Measurements from ENCODE around the gene DUSP21.
"Not testable (repeated sequence)": the region's sequence is repeated elsewhere in the genome, so short reads cannot be mapped to it uniquely, and the experiment has no call there.

The DUSP21 gene

DNA sequence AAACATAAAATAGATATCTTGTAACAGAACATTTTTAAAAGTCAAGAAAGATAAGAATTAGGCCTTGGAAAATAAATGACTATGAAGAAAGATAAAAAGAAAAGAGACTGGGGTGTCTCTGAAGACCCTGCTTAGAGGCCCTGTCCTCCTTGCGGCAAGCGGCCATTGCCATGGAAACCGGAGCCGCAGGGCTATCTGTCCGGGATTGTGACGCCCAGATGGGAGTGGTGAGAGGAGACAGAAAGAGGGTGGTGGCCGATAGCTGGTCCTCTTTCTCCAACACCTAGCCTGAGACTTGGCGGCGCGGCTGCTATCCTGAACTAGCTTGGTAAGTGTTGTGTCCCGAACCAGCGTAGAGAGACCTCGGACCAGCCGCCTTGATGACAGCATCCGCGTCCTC is at the start of gene DUSP21:
Gene DUSP21, plus strand, starts transcription at position 269 of the 400 bp plus-strand sequence. Its CDS starts 112 bp downstream, at position 381.
- H3K9me3 Mint-ChIP-seq, result no peaks in the 10 kb centered on the region
- intact Hi-C loops (cut with micrococcal nuclease), result no loop called here
- no peaks in the 10 kb centered on the region for H3K27me3 Mint-ChIP-seq
- no peak within 1 kb of the TSS for H3K4me3 Mint-ChIP-seq
- H3K4me1 Mint-ChIP-seq (ENCODE audit: low read depth), result no peaks in the 10 kb centered on the region
- H3K27ac Mint-ChIP-seq, result no peak within 1 kb of the TSS
- no peaks in the 10 kb centered on the region for H3K36me3 Mint-ChIP-seq (ENCODE audit: low read depth)

DNA sequence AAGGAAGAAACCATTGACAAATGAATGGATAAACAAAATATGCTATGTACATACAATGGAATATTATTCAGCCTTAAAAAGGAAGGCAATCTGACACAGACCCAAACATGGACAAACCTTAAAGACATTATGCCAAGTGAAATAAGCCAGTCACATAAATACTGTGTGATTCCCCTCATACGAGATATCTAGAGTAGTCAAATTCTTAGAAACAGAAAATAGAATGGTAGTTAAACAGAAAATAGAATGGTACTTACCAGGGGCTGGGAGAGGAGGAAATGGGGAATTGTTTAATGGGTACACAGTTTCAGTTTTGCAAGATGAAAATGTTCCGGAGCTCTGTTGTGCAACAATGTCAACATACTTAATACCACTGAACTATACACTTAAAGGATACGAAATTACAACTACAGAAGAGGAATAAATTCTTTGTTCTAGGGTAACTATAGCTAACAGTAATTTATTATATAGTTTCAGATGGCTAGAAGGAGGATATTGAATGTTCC is 47.8 kb upstream of the DUSP21 start:
- H3K4me3 Mint-ChIP-seq, result no peak overlapping the region
- H3K27me3 Mint-ChIP-seq, result no peaks in the 10 kb centered on the region
- no peaks in the 10 kb centered on the region for H3K9me3 Mint-ChIP-seq
- H3K4me1 Mint-ChIP-seq (ENCODE audit: low read depth), result no peaks in the 10 kb centered on the region
- no peaks in the 10 kb centered on the region for H3K36me3 Mint-ChIP-seq (ENCODE audit: low read depth)
- intact Hi-C loops (cut with micrococcal nuclease), result no loop called here
- no peak overlapping the region for H3K27ac Mint-ChIP-seq

DNA sequence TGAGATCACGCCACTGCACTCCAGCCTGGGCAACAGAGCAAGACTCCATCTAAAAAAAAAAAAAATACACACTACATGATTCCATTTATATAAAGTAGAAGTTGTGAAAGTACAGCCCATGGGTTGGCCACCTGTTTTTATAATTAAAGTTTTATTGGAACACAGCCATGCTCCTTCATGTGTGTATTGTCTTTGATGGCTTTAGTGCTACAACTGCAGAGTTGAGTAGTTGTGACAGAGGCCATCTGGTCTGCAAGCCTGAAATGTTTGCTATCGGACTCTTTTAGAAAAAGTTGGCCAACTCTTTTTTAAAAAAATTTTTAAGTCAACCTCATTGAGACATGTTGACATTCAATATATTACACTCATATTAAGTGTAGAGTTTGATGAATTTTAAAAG is 41.2 kb upstream of the DUSP21 start:
- Mint-ChIP-seq H3K27me3 (no peaks in the 10 kb centered on the region), H3K9me3 (no peaks in the 10 kb centered on the region), H3K4me1 (ENCODE audit: low read depth) (no peaks in the 10 kb centered on the region), H3K36me3 (ENCODE audit: low read depth) (no peaks in the 10 kb centered on the region), H3K4me3 (no peak overlapping the region), H3K27ac (no peak overlapping the region)
- intact Hi-C loops (cut with micrococcal nuclease), result no loop called here

- Mint-ChIP-seq H3K4me1 (ENCODE audit: low read depth) (no peaks in the 10 kb centered on the region), H3K27ac (no peak overlapping the region), H3K27me3 (no peaks in the 10 kb centered on the region), H3K9me3 (no peaks in the 10 kb centered on the region), H3K36me3 (ENCODE audit: low read depth) (no peaks in the 10 kb centered on the region), H3K4me3 (no peak overlapping the region)
- intact Hi-C loops (cut with micrococcal nuclease), result no loop called here
Observed at GRCh38 chrX:44815681-44816080, 28.1 kb upstream of the DUSP21 start.

DNA sequence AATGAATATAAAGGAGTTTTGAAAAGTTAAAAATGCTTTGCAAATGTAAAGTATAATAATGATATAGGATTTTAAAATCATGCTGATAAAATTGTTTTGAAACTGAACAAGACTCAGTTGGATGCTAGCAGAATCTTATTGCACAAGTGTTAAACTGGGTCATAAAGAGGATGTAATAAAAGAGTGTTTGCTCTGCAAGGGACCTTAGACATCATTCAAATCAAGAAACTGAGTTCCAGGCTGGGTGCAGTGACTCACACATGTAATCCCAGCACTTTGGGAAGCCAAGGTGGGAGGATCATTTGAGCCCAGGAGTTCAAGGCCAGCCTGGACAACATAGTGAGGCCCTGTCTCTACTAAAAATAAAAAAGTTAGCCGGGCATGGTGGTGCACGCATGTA is 27.5 kb upstream of the DUSP21 start:
- Mint-ChIP-seq H3K36me3 (ENCODE audit: low read depth) (no peaks in the 10 kb centered on the region), H3K4me3 (no peak overlapping the region), H3K27me3 (no peaks in the 10 kb centered on the region), H3K9me3 (no peaks in the 10 kb centered on the region), H3K27ac (no peak overlapping the region), H3K4me1 (ENCODE audit: low read depth) (no peaks in the 10 kb centered on the region)
- intact Hi-C loops (cut with micrococcal nuclease), result no loop called here

GRCh38 chrX:44817029-44817428 is 26.8 kb upstream of the DUSP21 start:
- Mint-ChIP-seq H3K4me1 (ENCODE audit: low read depth) (no peaks in the 10 kb centered on the region), H3K4me3 (no peak overlapping the region), H3K9me3 (peaks cover 4% of the 10 kb centered on the region), H3K27ac (no peak overlapping the region), H3K36me3 (ENCODE audit: low read depth) (no peaks in the 10 kb centered on the region), H3K27me3 (no peaks in the 10 kb centered on the region)
- intact Hi-C loops (cut with micrococcal nuclease), result no loop called here

GRCh38 chrX:44822601-44823000 is 21.2 kb upstream of the DUSP21 start:
- intact Hi-C loops (cut with micrococcal nuclease), result no loop called here
- no peaks in the 10 kb centered on the region for H3K4me1 Mint-ChIP-seq (ENCODE audit: low read depth)
- no peaks in the 10 kb centered on the region for H3K36me3 Mint-ChIP-seq (ENCODE audit: low read depth)
- H3K9me3 Mint-ChIP-seq, result peaks cover 9% of the 10 kb centered on the region
- H3K4me3 Mint-ChIP-seq, result no peak overlapping the region
- no peaks in the 10 kb centered on the region for H3K27me3 Mint-ChIP-seq
- no peak overlapping the region for H3K27ac Mint-ChIP-seq

DNA sequence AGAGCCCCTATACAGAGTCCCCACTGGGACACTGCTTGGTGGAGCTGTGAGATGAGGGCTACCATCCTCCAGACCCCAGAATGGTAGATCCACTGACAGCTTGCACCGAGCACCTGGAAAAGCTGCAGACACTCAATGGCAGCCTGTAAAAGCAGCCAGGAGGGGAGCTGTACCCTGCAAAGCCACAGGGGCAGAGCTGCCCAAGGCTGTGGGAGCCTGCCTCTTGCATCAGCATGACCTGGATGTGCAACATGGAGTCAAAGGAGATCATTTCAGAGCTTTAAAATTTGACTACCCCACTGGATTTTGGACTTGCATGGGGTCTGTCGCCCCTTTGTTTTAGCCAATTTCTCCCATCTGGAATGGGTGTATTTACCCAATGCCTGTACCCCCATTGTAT is 20.6 kb upstream of the DUSP21 start:
- H3K9me3 Mint-ChIP-seq; intact Hi-C loops (cut with micrococcal nuclease); H3K4me3 Mint-ChIP-seq; H3K4me1 Mint-ChIP-seq (ENCODE audit: low read depth); H3K27me3 Mint-ChIP-seq; H3K27ac Mint-ChIP-seq; H3K36me3 Mint-ChIP-seq (ENCODE audit: low read depth): not testable (repeated sequence)

DNA sequence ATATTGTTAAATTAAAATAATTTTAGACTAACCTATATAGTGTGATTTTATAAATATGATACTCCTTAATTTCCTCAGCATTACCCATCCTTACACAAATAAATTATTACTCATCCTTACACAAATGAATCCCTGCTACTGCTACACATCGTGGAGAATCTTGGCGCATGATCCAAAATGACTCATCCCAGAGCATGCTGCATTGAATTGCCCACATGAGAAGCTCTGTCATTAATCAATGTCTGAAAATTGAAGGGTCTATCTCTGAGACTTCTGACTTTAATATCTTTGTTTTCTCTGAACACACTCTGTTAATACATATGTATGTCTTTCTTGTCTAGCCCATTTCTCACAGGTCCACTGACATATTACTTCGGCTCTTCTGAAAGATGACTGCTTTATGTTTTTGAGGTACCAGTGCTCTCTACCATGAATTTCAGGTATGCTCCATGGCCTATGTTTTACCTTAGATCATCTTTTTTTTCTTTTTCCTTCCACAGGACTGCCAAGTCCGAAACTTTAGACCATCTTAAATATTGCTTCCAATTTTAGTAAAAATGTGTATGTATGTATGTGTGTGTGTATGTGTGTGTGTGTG is 15.7 kb upstream of the DUSP21 start:
- Mint-ChIP-seq H3K4me3 (no peak overlapping the region), H3K9me3 (no peaks in the 10 kb centered on the region), H3K27ac (no peak overlapping the region), H3K4me1 (ENCODE audit: low read depth) (no peaks in the 10 kb centered on the region), H3K27me3 (no peaks in the 10 kb centered on the region), H3K36me3 (ENCODE audit: low read depth) (no peaks in the 10 kb centered on the region)
- intact Hi-C loops (cut with micrococcal nuclease), result no loop called here

DNA sequence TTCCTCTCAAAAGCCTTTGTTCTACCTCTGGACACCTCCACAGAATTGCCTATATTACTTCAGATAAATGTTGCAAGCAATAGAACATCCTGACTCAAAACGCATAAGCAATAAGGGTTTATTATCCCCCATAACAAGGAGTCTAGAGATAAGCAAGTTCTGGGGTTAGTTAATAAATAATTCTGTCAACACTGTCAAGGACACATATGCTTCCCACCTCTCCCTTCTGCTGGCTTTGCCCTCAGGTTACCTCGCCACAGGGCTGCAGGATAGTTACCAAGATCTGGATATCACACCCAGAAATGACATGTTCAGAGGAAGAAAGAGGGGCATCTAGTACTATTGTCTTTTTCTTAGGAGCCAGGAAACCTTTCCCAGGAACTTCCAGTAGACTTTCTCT is 14.0 kb upstream of the DUSP21 start:
- H3K9me3 Mint-ChIP-seq, result no peaks in the 10 kb centered on the region
- H3K4me1 Mint-ChIP-seq (ENCODE audit: low read depth), result no peaks in the 10 kb centered on the region

GRCh38 chrX:44842550-44843317 is 1.1 kb upstream of the DUSP21 start:
- Mint-ChIP-seq H3K4me3 (no peak overlapping the region), H3K9me3 (no peaks in the 10 kb centered on the region)
- intact Hi-C loops (cut with micrococcal nuclease), result no loop called here

More for the DNA sequence above, 14.0 kb upstream of the DUSP21 start:
- Mint-ChIP-seq H3K27ac (no peak overlapping the region), H3K4me3 (no peak overlapping the region), H3K36me3 (ENCODE audit: low read depth) (no peaks in the 10 kb centered on the region), H3K27me3 (no peaks in the 10 kb centered on the region)
- intact Hi-C loops (cut with micrococcal nuclease), result no loop called here

DNA sequence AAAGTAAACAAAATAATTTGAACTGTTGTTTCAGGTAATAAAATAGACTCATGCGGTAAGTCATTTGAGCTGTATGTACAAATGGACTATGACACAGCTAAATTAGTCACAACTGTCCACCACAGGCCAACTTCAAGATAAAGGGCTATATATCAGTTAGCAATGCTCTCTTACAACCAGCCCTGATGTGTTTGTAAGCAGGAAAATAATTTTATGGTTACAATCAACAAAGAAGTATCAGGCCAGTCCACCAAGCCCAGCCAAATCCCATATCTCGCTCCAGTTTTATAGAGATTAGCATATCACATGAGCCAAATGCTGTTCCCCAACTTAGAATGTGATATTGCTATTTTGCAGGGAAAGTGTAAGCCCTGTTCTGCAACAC is 511 bp upstream of the DUSP21 start:
- H3K36me3 Mint-ChIP-seq (ENCODE audit: low read depth), result no peaks in the 10 kb centered on the region
- H3K9me3 Mint-ChIP-seq, result no peaks in the 10 kb centered on the region
- intact Hi-C loops (cut with micrococcal nuclease), result no loop called here
- no peak overlapping the region for H3K4me3 Mint-ChIP-seq
- H3K4me1 Mint-ChIP-seq (ENCODE audit: low read depth), result no peaks in the 10 kb centered on the region
- H3K27ac Mint-ChIP-seq, result no peak overlapping the region
- H3K27me3 Mint-ChIP-seq, result no peaks in the 10 kb centered on the region

More at GRCh38 chrX:44842550-44843317, 1.1 kb upstream of the DUSP21 start:
- Mint-ChIP-seq H3K4me1 (ENCODE audit: low read depth) (no peaks in the 10 kb centered on the region), H3K27ac (no peak overlapping the region), H3K36me3 (ENCODE audit: low read depth) (no peaks in the 10 kb centered on the region), H3K27me3 (no peaks in the 10 kb centered on the region)

- intact Hi-C loops (cut with micrococcal nuclease), result no loop called here
- H3K36me3 Mint-ChIP-seq (ENCODE audit: low read depth), result no peaks in the 10 kb centered on the region
Observed at GRCh38 chrX:44844204-44844603, 383 bp downstream of the DUSP21 start.

GRCh38 chrX:44850891-44851290 is 7.1 kb downstream of the DUSP21 start:
- H3K4me1 Mint-ChIP-seq (ENCODE audit: low read depth); H3K9me3 Mint-ChIP-seq; H3K36me3 Mint-ChIP-seq (ENCODE audit: low read depth); H3K27ac Mint-ChIP-seq; H3K27me3 Mint-ChIP-seq; intact Hi-C loops (cut with micrococcal nuclease); H3K4me3 Mint-ChIP-seq: not testable (repeated sequence)

More at GRCh38 chrX:44844204-44844603, 383 bp downstream of the DUSP21 start:
- Mint-ChIP-seq H3K27ac (no peak overlapping the region), H3K4me1 (ENCODE audit: low read depth) (no peaks in the 10 kb centered on the region), H3K9me3 (no peaks in the 10 kb centered on the region), H3K4me3 (no peak overlapping the region), H3K27me3 (no peaks in the 10 kb centered on the region)
